Measurements from ENCODE around the gene PHLDA3. TPM values are rescaled to one million over a fixed set of nuclear protein-coding genes. Genes with fewer than 3 reads are reported as not detected.

PHLDA3 gene
- total RNA-seq, 3 donors from 2014 or later (not counting 1 experiment from before 2014, with no cell fraction given), result 0.63 to 1.7 (median 1.1) TPM

DNA sequence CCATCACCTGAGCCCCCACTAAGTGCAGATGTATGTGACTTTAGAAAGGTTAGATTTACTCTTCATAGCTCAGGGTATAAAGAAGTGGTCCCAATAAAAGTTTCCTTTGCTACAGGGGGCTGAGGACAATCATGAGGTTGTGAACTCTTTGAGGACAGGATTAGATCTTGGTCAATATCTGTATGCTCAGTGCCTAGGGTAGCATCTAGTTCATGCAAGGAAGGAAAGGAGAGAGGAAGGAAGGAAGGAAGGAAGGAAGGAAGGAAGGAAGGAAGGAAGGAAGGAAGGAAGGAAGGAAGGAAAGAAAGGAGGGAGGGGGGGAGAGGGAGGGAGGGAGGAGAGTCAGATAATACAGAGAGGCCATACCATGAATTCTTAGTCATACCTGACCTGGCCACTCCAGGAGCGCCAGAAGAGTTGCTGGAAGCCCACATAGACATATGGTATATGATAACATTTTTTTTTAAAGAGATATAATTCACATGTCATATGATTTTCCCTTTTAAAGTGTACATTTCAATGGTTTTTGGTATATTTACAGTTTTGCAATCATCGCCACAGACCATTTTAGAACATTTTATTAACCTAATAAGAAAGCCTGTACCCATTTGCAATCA lies 47.6 kb upstream of the PHLDA3 start:
- Mint-ChIP-seq H3K4me3 (no peak overlapping the region), H3K4me1 (no peaks in the 10 kb centered on the region), H3K36me3 (no peaks in the 10 kb centered on the region), H3K27me3 (ENCODE audit: low read depth in 2 of 2) (no peaks in the 10 kb centered on the region), H3K27ac (no peak overlapping the region), H3K9me3 (no peaks in the 10 kb centered on the region)
- Histone ChIP-seq H3K27me3 (ENCODE audit: control insufficient read depth, insufficient read depth, low read length) (no peaks in the 10 kb centered on the region), H3K4me3 (ENCODE audit: low read length) (no peak overlapping the region), H3K9me3 (ENCODE audit: control insufficient read depth, insufficient read depth, low read length) (no peaks in the 10 kb centered on the region), H3K4me1 (ENCODE audit: control insufficient read depth, insufficient read depth, low read length) (no peaks in the 10 kb centered on the region), H3K36me3 (ENCODE audit: control insufficient read depth, insufficient read depth, low read length) (no peaks in the 10 kb centered on the region), H3K27ac (ENCODE audit: low read length) (no peak overlapping the region)
- ATAC-seq, result no peak
- 100% methylated on average over 2 of the region's 2 CpGs for WGBS (ENCODE audit: insufficient coverage)
- DNase-seq, result no peak
- TF ChIP-seq CTCF (IDR thresholded peaks at IDR 0.05), result no peak
- intact Hi-C loops (cut with micrococcal nuclease), result no loop called here

- H3K4me1 ChIP-seq (ENCODE audit: control insufficient read depth, insufficient read depth, low read length), result no peaks in the 10 kb centered on the region
- H3K9me3 Mint-ChIP-seq, result no peaks in the 10 kb centered on the region
- intact Hi-C loops (cut with micrococcal nuclease), result no loop called here
These were observed 46.9 kb upstream of the PHLDA3 start for GRCh38 chr1:201515895-201516294.

GRCh38 chr1:201515062-201515750 lies 46.2 kb upstream of the PHLDA3 start:
- Histone ChIP-seq H3K4me3 (ENCODE audit: low read length) (no peak overlapping the region), H3K9me3 (ENCODE audit: control insufficient read depth, insufficient read depth, low read length) (no peaks in the 10 kb centered on the region), H3K4me1 (ENCODE audit: control insufficient read depth, insufficient read depth, low read length) (no peaks in the 10 kb centered on the region), H3K27ac (ENCODE audit: low read length) (no peak overlapping the region), H3K27me3 (ENCODE audit: control insufficient read depth, insufficient read depth, low read length) (no peaks in the 10 kb centered on the region), H3K36me3 (ENCODE audit: control insufficient read depth, insufficient read depth, low read length) (no peaks in the 10 kb centered on the region)
- no peak for DNase-seq
- H3K4me1 Mint-ChIP-seq, result no peaks in the 10 kb centered on the region
- no peaks in the 10 kb centered on the region for H3K9me3 Mint-ChIP-seq
- no peak overlapping the region for H3K4me3 Mint-ChIP-seq
- no peak for TF ChIP-seq CTCF (IDR thresholded peaks at IDR 0.05)
- WGBS (ENCODE audit: insufficient coverage), result 94% methylated on average over 9 of the region's 9 CpGs
- H3K36me3 Mint-ChIP-seq, result no peaks in the 10 kb centered on the region
- H3K27me3 Mint-ChIP-seq (ENCODE audit: low read depth in 2 of 2), result no peaks in the 10 kb centered on the region
- H3K27ac Mint-ChIP-seq, result no peak overlapping the region
- ATAC-seq, result no peak
- intact Hi-C loops (cut with micrococcal nuclease), result no loop called here

More at GRCh38 chr1:201515895-201516294, 46.9 kb upstream of the PHLDA3 start:
- WGBS (ENCODE audit: insufficient coverage), result 80% methylated on average over 1 of the region's 1 CpG
- H3K27me3 ChIP-seq (ENCODE audit: control insufficient read depth, insufficient read depth, low read length), result no peaks in the 10 kb centered on the region
- H3K4me3 ChIP-seq (ENCODE audit: low read length), result no peak overlapping the region
- H3K9me3 ChIP-seq (ENCODE audit: control insufficient read depth, insufficient read depth, low read length), result no peaks in the 10 kb centered on the region
- H3K36me3 Mint-ChIP-seq, result no peaks in the 10 kb centered on the region
- no peak overlapping the region for H3K4me3 Mint-ChIP-seq
- ATAC-seq, result no peak
- no peak overlapping the region for H3K27ac Mint-ChIP-seq
- no peak for TF ChIP-seq CTCF (IDR thresholded peaks at IDR 0.05)
- no peaks in the 10 kb centered on the region for H3K27me3 Mint-ChIP-seq (ENCODE audit: low read depth in 2 of 2)
- H3K4me1 Mint-ChIP-seq, result no peaks in the 10 kb centered on the region
- no peak overlapping the region for H3K27ac ChIP-seq (ENCODE audit: low read length)
- H3K36me3 ChIP-seq (ENCODE audit: control insufficient read depth, insufficient read depth, low read length), result no peaks in the 10 kb centered on the region
- DNase-seq, result no peak
